Mesenchymal stem cell (in vitro differentiated cells and primary cell): Measurements from ENCODE around the gene CABYR.

Experiments
- DNase-seq: peaks from one replicate; pipeline ENCODE4 v3.0.0-alpha.2; 2013
- H2AFZ ChIP-seq: one replicate; pipeline ENCODE4 v1.6.1; 2013; ENCODE audit warnings: low read depth, mild to moderate bottlenecking, control low read depth, inconsistent platforms, low read length, moderate library complexity
- H2AK5ac ChIP-seq: 2 replicates; pipeline ENCODE4 v1.6.1; 2013; ENCODE audit warnings: low read length, moderate library complexity, mild to moderate bottlenecking, inconsistent platforms; ENCODE audit not compliant: severe bottlenecking
- H2BK120ac ChIP-seq: one replicate; pipeline ENCODE4 v1.6.1; 2013; ENCODE audit warnings: low read depth, mild to moderate bottlenecking, inconsistent platforms, low read length, moderate library complexity
- H2BK12ac ChIP-seq, 2 experiments: one replicate each; pipeline ENCODE4 v1.6.1; 2013; ENCODE audit warnings: inconsistent platforms in 2 of 2, low read length in 2 of 2, mild to moderate bottlenecking in 2 of 2, moderate library complexity in 2 of 2, control low read depth in 1 of 2
- H2BK15ac ChIP-seq: one replicate; pipeline ENCODE4 v1.6.1; 2013; ENCODE audit warnings: mild to moderate bottlenecking, low read depth, inconsistent platforms; ENCODE audit not compliant: poor library complexity, severe bottlenecking
- H2BK5ac ChIP-seq: 2 replicates; pipeline ENCODE4 v1.6.1; 2013; ENCODE audit warnings: low read depth, mild to moderate bottlenecking, low read length, control low read depth, inconsistent platforms; ENCODE audit not compliant: poor library complexity, severe bottlenecking
- H3K14ac ChIP-seq, 2 experiments: one replicate each; pipeline ENCODE4 v1.6.1; 2013; ENCODE audit warnings: inconsistent platforms in 2 of 2, low read length in 2 of 2, control low read depth in 1 of 2, mild to moderate bottlenecking in 1 of 2, moderate library complexity in 1 of 2
- H3K18ac ChIP-seq, 2 experiments: one replicate each; pipeline ENCODE4 v1.6.1; 2013; ENCODE audit warnings: inconsistent platforms in 2 of 2, low read length in 2 of 2, control low read depth in 1 of 2, low read depth in 1 of 2, mild to moderate bottlenecking in 1 of 2
- H3K23ac ChIP-seq, 2 experiments: one replicate each; pipeline ENCODE4 v1.6.1; 2013; ENCODE audit warnings: inconsistent platforms in 2 of 2, low read length in 2 of 2, mild to moderate bottlenecking in 2 of 2, moderate library complexity in 2 of 2, control low read depth in 1 of 2
- H3K27ac ChIP-seq: 2 replicates; pipeline ENCODE4 v1.5.1; 2013; ENCODE audit warnings: mild to moderate bottlenecking, moderate library complexity, low read length, control low read depth, inconsistent platforms; ENCODE audit not compliant: poor library complexity, severe bottlenecking
- H3K27me3 ChIP-seq, 2 experiments: 2 replicates each; pipeline versions ENCODE4 v1.6.1 to v1.7.0; 2013; ENCODE audit warnings: low read length in 2 of 2, mild to moderate bottlenecking in 2 of 2, moderate library complexity in 2 of 2, control low read depth in 1 of 2, inconsistent platforms in 1 of 2; ENCODE audit not compliant: control insufficient read depth in 1 of 2, insufficient read depth in 1 of 2
- H3K36me3 ChIP-seq, 2 experiments: 2 replicates each; pipeline versions ENCODE4 v1.6.1 to v1.7.0; 2013; ENCODE audit warnings: low read length in 2 of 2, control low read depth in 1 of 2, inconsistent platforms in 1 of 2, low read depth in 1 of 2, mild to moderate bottlenecking in 1 of 2; ENCODE audit not compliant: insufficient read depth in 2 of 2, control insufficient read depth in 1 of 2
- H3K4ac ChIP-seq, 2 experiments: one replicate each; pipeline ENCODE4 v1.6.1; 2013; ENCODE audit warnings: inconsistent platforms in 2 of 2, low read length in 2 of 2, mild to moderate bottlenecking in 2 of 2, moderate library complexity in 2 of 2, control low read depth in 1 of 2, low read depth in 1 of 2
- H3K4me1 ChIP-seq: 2 replicates; pipeline ENCODE4 v1.6.1; 2013; ENCODE audit warnings: low read depth, low read length, control low read depth; ENCODE audit not compliant: control insufficient read depth, insufficient read depth
- H3K4me2 ChIP-seq: 2 replicates; pipeline ENCODE4 v1.6.1; 2013; ENCODE audit warnings: low read length, mild to moderate bottlenecking, inconsistent platforms; ENCODE audit not compliant: poor library complexity, severe bottlenecking
- H3K4me3 ChIP-seq, 2 experiments: 2 replicates each; pipeline versions ENCODE4 v1.5.1 to v1.7.0; 2013; ENCODE audit warnings: low read length in 2 of 2, mild to moderate bottlenecking in 2 of 2, control low read depth in 1 of 2, low read depth in 1 of 2; ENCODE audit not compliant: insufficient read depth in 1 of 2
- H3K79me1 ChIP-seq: replicated peaks from 2 replicates; pipeline ENCODE4 v1.6.1; 2013; ENCODE audit warnings: mild to moderate bottlenecking, control low read depth, low read length, inconsistent platforms; ENCODE audit not compliant: poor library complexity, severe bottlenecking
- H3K9ac ChIP-seq: 2 replicates; pipeline ENCODE4 v1.7.0; 2013; ENCODE audit warnings: mild to moderate bottlenecking, low read length, moderate library complexity
- H3K9me3 ChIP-seq: 2 replicates; pipeline ENCODE4 v1.7.0; 2013; ENCODE audit warnings: mild to moderate bottlenecking, low read length; ENCODE audit not compliant: control insufficient read depth
- H4K8ac ChIP-seq: one replicate; pipeline ENCODE4 v1.6.1; 2013; ENCODE audit warnings: inconsistent platforms, mild to moderate bottlenecking, low read length, moderate library complexity
- H4K91ac ChIP-seq: one replicate; pipeline ENCODE4 v1.6.1; 2013; ENCODE audit warnings: mild to moderate bottlenecking, low read length, inconsistent platforms
- WGBS: methylation state at CpG from one replicate; pipeline ENCODE4 v1.1.7; 2013; ENCODE audit warnings: mixed read lengths; 5-methylcytosine and 5-hydroxymethylcytosine counted together

The CABYR gene

GRCh38 chr18:24128700-24129099 lies 10.2 kb upstream of the CABYR start:
- H3K23ac ChIP-seq = no peak overlapping the region
- H3K4me1 ChIP-seq = no peaks in the 10 kb centered on the region
- no peak for DNase-seq
- H2BK5ac ChIP-seq = no peak overlapping the region
- H3K27me3 ChIP-seq = no peaks in the 10 kb centered on the region
- WGBS = 100% methylated on average over 2 of the region's 4 CpGs
- H3K9me3 ChIP-seq = no peaks in the 10 kb centered on the region
- H3K27ac ChIP-seq = no peak overlapping the region
- H4K8ac ChIP-seq = no peak overlapping the region
- no peak overlapping the region for H3K4me2 ChIP-seq
- H3K4me3 ChIP-seq = no peak overlapping the region
- H3K9ac ChIP-seq = no peak overlapping the region
- H3K14ac ChIP-seq = no peak overlapping the region
- H2AK5ac ChIP-seq = no peak overlapping the region
- H3K4ac ChIP-seq = no peak overlapping the region
- H3K36me3 ChIP-seq = peaks cover 0 to 74% of the 10 kb centered on the region in 2 experiments
- no peak overlapping the region for H4K91ac ChIP-seq
- H2BK15ac ChIP-seq = no peak overlapping the region
- H3K79me1 ChIP-seq = no peaks in the 10 kb centered on the region
- no peak overlapping the region for H3K18ac ChIP-seq
- no peak overlapping the region for H2BK120ac ChIP-seq
- no peak overlapping the region for H2AFZ ChIP-seq
- H2BK12ac ChIP-seq = no peak overlapping the region

GRCh38 chr18:24130494-24130893 lies 8.4 kb upstream of the CABYR start:
- H3K27me3 ChIP-seq = no peaks in the 10 kb centered on the region
- no peak overlapping the region for H4K91ac ChIP-seq
- H3K27ac ChIP-seq = no peak overlapping the region
- H3K79me1 ChIP-seq = no peaks in the 10 kb centered on the region
- peaks cover 0 to 63% of the 10 kb centered on the region in 2 experiments for H3K36me3 ChIP-seq
- no peak overlapping the region for H2BK15ac ChIP-seq
- no peak overlapping the region for H2AFZ ChIP-seq
- H2AK5ac ChIP-seq = no peak overlapping the region
- H3K9me3 ChIP-seq = no peaks in the 10 kb centered on the region
- H2BK5ac ChIP-seq = no peak overlapping the region
- H2BK120ac ChIP-seq = no peak overlapping the region
- H3K4me2 ChIP-seq = no peak overlapping the region
- H3K23ac ChIP-seq = no peak overlapping the region
- H3K4me3 ChIP-seq = no peak overlapping the region
- H3K14ac ChIP-seq = no peak overlapping the region
- no peaks in the 10 kb centered on the region for H3K4me1 ChIP-seq
- no peak overlapping the region for H3K4ac ChIP-seq
- no peak overlapping the region for H2BK12ac ChIP-seq
- no peak for DNase-seq
- H4K8ac ChIP-seq = no peak overlapping the region
- 88% methylated on average over 1 of the region's 2 CpGs for WGBS
- no peak overlapping the region for H3K18ac ChIP-seq
- H3K9ac ChIP-seq = no peak overlapping the region

GRCh38 chr18:24136967-24137373 lies 1.9 kb upstream of the CABYR start:
- Histone ChIP-seq H2BK5ac (no peak overlapping the region), H3K27me3 (no peaks in the 10 kb centered on the region), H3K9me3 (no peaks in the 10 kb centered on the region), H3K4me1 (peaks cover 2% of the 10 kb centered on the region), H3K14ac (no peak overlapping the region), H3K4ac (no peak overlapping the region), H4K91ac (no peak overlapping the region), H3K27ac (no peak overlapping the region), H4K8ac (no peak overlapping the region), H3K18ac (no peak overlapping the region), H2AFZ (no peak overlapping the region), H2AK5ac (no peak overlapping the region), H3K9ac (no peak overlapping the region), H3K4me3 (no peak overlapping the region), H2BK15ac (no peak overlapping the region), H2BK12ac (no peak overlapping the region), H2BK120ac (no peak overlapping the region), H3K23ac (no peak overlapping the region), H3K36me3 (peaks cover 0 to 22% of the 10 kb centered on the region in 2 experiments), H3K4me2 (no peak overlapping the region), H3K79me1 (peaks cover 5% of the 10 kb centered on the region)
- WGBS = 56% methylated on average over 2 of the region's 3 CpGs
- DNase-seq = peak; percentile 53

GRCh38 chr18:24138409-24138788 lies 463 bp upstream of the CABYR start:
- Histone ChIP-seq H2AK5ac (no peak overlapping the region), H2AFZ (peak overlapping the region; percentile 15), H2BK15ac (no peak overlapping the region), H3K4me1 (peaks cover 2% of the 10 kb centered on the region), H3K18ac (no peak overlapping the region), H3K9me3 (no peaks in the 10 kb centered on the region), H3K36me3 (peaks cover under 1 to 7% of the 10 kb centered on the region in 2 experiments), H2BK120ac (no peak overlapping the region), H4K91ac (no peak overlapping the region), H3K4me2 (peak overlapping the region; percentile 72), H3K9ac (peak overlapping the region; percentile 91), H2BK12ac (no peak overlapping the region), H3K79me1 (peaks cover 5% of the 10 kb centered on the region), H3K4ac (no peak overlapping the region), H3K14ac (no peak overlapping the region), H2BK5ac (no peak overlapping the region), H3K23ac (no peak overlapping the region), H3K4me3 (peak overlapping the region in 1 of 2 experiments; percentile 86), H4K8ac (peak overlapping the region; percentile 82), H3K27ac (peak overlapping the region; percentile 70), H3K27me3 (no peaks in the 10 kb centered on the region)
- 71% methylated on average over 5 of the region's 7 CpGs for WGBS
- DNase-seq = no peak
